SK-N-SH treated with all-trans-retinoic acid at 6 μM for 48 hours (cell line): ENCODE data around the gene GNMT.

Source experiments
- ARNTL ChIP-seq: fragments of 450-650 bp; formaldehyde crosslinking; IDR thresholded peaks from 2 replicates; pipeline ENCODE4 v1.5.0; 2020; ENCODE audit warnings: low read depth, mild to moderate bottlenecking, moderate library complexity, borderline replicate concordance
- BACH2 ChIP-seq: fragments of 250-450 bp; sonication (Bioruptor Pico); IDR thresholded peaks from 2 replicates; pipeline ENCODE4 v1.9.0; 2021; ENCODE audit warnings: mild to moderate bottlenecking, borderline replicate concordance
- CREB5 ChIP-seq: fragments of 250-450 bp; sonication (Bioruptor Pico); IDR thresholded peaks from 2 replicates; pipeline ENCODE4 v1.5.1; 2020; ENCODE audit warnings: low read depth, mild to moderate bottlenecking, moderate library complexity
- CSRNP3 ChIP-seq: fragments of 250-450 bp; sonication (Bioruptor Pico); IDR thresholded peaks from 2 replicates; pipeline ENCODE4 v1.5.1; 2021; ENCODE audit warnings: mild to moderate bottlenecking, moderate library complexity
- GLIS3 ChIP-seq: fragments of 250-450 bp; sonication (Bioruptor Pico); IDR thresholded peaks from 2 replicates; pipeline ENCODE4 v1.5.0; 2020; ENCODE audit warnings: mild to moderate bottlenecking, moderate library complexity
- ISL1 ChIP-seq: fragments of 250-450 bp; sonication (Bioruptor Pico); IDR thresholded peaks from 2 replicates; pipeline ENCODE4 v2.1.2; 2022; ENCODE audit warnings: mild to moderate bottlenecking, moderate library complexity
- PATZ1 ChIP-seq: fragments of 250-450 bp; sonication (Bioruptor Pico); IDR thresholded peaks from 2 replicates; pipeline ENCODE4 v1.8.0; 2020; ENCODE audit warnings: mild to moderate bottlenecking, moderate library complexity, borderline replicate concordance
- PPARA ChIP-seq: fragments of 250-450 bp; sonication (Bioruptor Pico); IDR thresholded peaks from 2 replicates; pipeline ENCODE4 v1.5.0; 2020; ENCODE audit warnings: mild to moderate bottlenecking, borderline replicate concordance
- RARB ChIP-seq: fragments of 250-450 bp; sonication (Bioruptor Pico); IDR thresholded peaks from 2 replicates; pipeline ENCODE4 v1.8.0; 2021; ENCODE audit warnings: mild to moderate bottlenecking, moderate library complexity
- TCF4 ChIP-seq: fragments of 250-450 bp; sonication (Bioruptor Pico); IDR thresholded peaks from 2 replicates; pipeline ENCODE4 v1.8.0; 2021; ENCODE audit warnings: mild to moderate bottlenecking, moderate library complexity, borderline replicate concordance
- ZC3H10 ChIP-seq: fragments of 250-450 bp; sonication (Bioruptor Pico); IDR thresholded peaks from 2 replicates; pipeline ENCODE4 v1.5.1; 2021; ENCODE audit warnings: mild to moderate bottlenecking, moderate library complexity
- ZFP30 ChIP-seq: fragments of 450-650 bp; formaldehyde crosslinking; IDR thresholded peaks from 2 replicates; pipeline ENCODE4 v1.5.0; 2022; ENCODE audit warnings: mild to moderate bottlenecking, moderate library complexity
- ZNF565 ChIP-seq: fragments of 450-650 bp; formaldehyde crosslinking; conservative IDR thresholded peaks from 2 replicates; pipeline ENCODE4 v1.5.0; 2020; ENCODE audit warnings: low read depth, mild to moderate bottlenecking, moderate library complexity
- ZNF8 ChIP-seq: fragments of 450-650 bp; formaldehyde crosslinking; IDR thresholded peaks from 2 replicates; pipeline ENCODE4 v1.5.0; 2020; ENCODE audit warnings: mild to moderate bottlenecking, moderate library complexity

GRCh38 chr6:42981836-42982235 lies 21.3 kb downstream of the GNMT start:
- TF ChIP-seq PATZ1 (CRISPR knock-in tag): no peak
- no peak for TF ChIP-seq ZNF565 (CRISPR knock-in tag)
- no peak for TF ChIP-seq RARB (CRISPR knock-in tag)
- no peak for TF ChIP-seq ZNF8
- no peak for TF ChIP-seq PPARA (CRISPR knock-in tag)
- no peak for TF ChIP-seq ARNTL (CRISPR knock-in tag)
- no peak for TF ChIP-seq CREB5
- TF ChIP-seq BACH2 (CRISPR knock-in tag): no peak
- no peak for TF ChIP-seq GLIS3
- no peak for TF ChIP-seq ISL1 (CRISPR knock-in tag)
- TF ChIP-seq ZFP30 (CRISPR knock-in tag): no peak
- TF ChIP-seq ZC3H10 (CRISPR knock-in tag): no peak
- TF ChIP-seq TCF4 (CRISPR knock-in tag): no peak
- TF ChIP-seq CSRNP3 (CRISPR knock-in tag): no peak
